PC-9 (cell line): ENCODE measurements around the gene DIP2C. TPM values are rescaled to one million over a fixed set of nuclear protein-coding genes. Genes with fewer than 3 reads are reported as not detected.

Experiments
- BruUV-seq: library from RNA; stranded (reverse); fragments of 400-500 nt; replicated peaks from 2 replicates; lab custom pipeline; 2021; lab: Mats Ljungman, UMichigan
- CTCF ChIA-PET: fragments of 300-600 bp; sonication (Branson Sonifier 250); formaldehyde crosslinking; loops from one replicate; lab custom pipeline; 2022; ENCODE audit warnings: antibody characterized with exemption; lab: Charles Lee
- POLR2A ChIA-PET: fragments of 300-600 bp; sonication (Branson Sonifier 250); formaldehyde crosslinking; loops from one replicate; lab custom pipeline; 2022; ENCODE audit warnings: antibody characterized with exemption; ENCODE audit not compliant: unreplicated experiment; lab: Charles Lee
- DNase-seq, 2 experiments: peaks; one replicate each; pipeline versions ENCODE4 v3.0.0 to v3.0.0-alpha.2; 2015 to 2022; ENCODE audit warnings: mixed read lengths in 1 of 2
- H2AFZ ChIP-seq: fragments of 200-600 bp; sonication (generic); 2 replicates; pipeline ENCODE4 v1.8.1; 2017; ENCODE audit warnings: antibody characterized with exemption
- H3F3A ChIP-seq: fragments of 200-600 bp; sonication (generic); 2 replicates; pipeline ENCODE4 v1.8.1; 2017; ENCODE audit warnings: antibody characterized with exemption, mild to moderate bottlenecking, low read depth; ENCODE audit not compliant: insufficient read depth
- H3K27ac ChIP-seq: fragments of 200-600 bp; sonication (generic); 2 replicates; pipeline ENCODE4 v1.6.1; 2016; ENCODE audit warnings: mixed run types
- H3K27me3 ChIP-seq: fragments of 200-600 bp; sonication (generic); 2 replicates; pipeline ENCODE4 v1.6.1; 2016; ENCODE audit warnings: low read depth, mixed run types; ENCODE audit not compliant: insufficient read depth
- H3K36me3 ChIP-seq: fragments of 200-600 bp; sonication (generic); 2 replicates; pipeline ENCODE4 v1.6.1; 2016; ENCODE audit warnings: low read depth, mixed run types
- H3K4me1 ChIP-seq: fragments of 200-600 bp; sonication (generic); replicated peaks from 2 replicates; pipeline ENCODE4 v1.6.1; 2016; ENCODE audit warnings: mixed run types; ENCODE audit not compliant: insufficient read depth
- H3K4me2 ChIP-seq: fragments of 200-600 bp; sonication (generic); 2 replicates; pipeline ENCODE4 v1.6.1; 2017; ENCODE audit warnings: mixed run types
- H3K4me3 ChIP-seq: fragments of 200-600 bp; sonication (generic); 2 replicates; pipeline ENCODE4 v1.6.1; 2016; ENCODE audit warnings: mixed run types
- H3K79me2 ChIP-seq: fragments of 200-600 bp; sonication (generic); 2 replicates; pipeline ENCODE4 v1.6.1; 2017; ENCODE audit warnings: low read depth, mixed run types
- H3K9me2 ChIP-seq: fragments of 200-600 bp; sonication (generic); 2 replicates; pipeline ENCODE4 v1.8.1; 2017; ENCODE audit warnings: mild to moderate bottlenecking; ENCODE audit not compliant: insufficient read depth
- H3K9me3 ChIP-seq: fragments of 200-600 bp; sonication (generic); 2 replicates; pipeline ENCODE4 v1.8.1; 2016; ENCODE audit warnings: low read depth; ENCODE audit not compliant: insufficient read depth
- H4K20me1 ChIP-seq: fragments of 200-600 bp; sonication (generic); 2 replicates; pipeline ENCODE4 v1.8.1; 2017; ENCODE audit not compliant: insufficient read depth
- CTCF ChIP-seq: fragments of 200-600 bp; sonication (generic); conservative IDR thresholded peaks from 2 replicates; pipeline ENCODE4 v1.6.1; 2017; ENCODE audit warnings: mixed run types, antibody characterized with exemption, mild to moderate bottlenecking, moderate library complexity
- EZH2 ChIP-seq: fragments of 200-600 bp; sonication (generic); IDR thresholded peaks from 2 replicates; pipeline ENCODE4 v1.8.0; 2017; ENCODE audit warnings: antibody characterized with exemption, low read depth
- intact Hi-C: fragments of 100-400 bp; cut with micrococcal nuclease; formaldehyde crosslinking; loops from one replicate; pipeline ENCODE4 v1.10.0; 2022; ENCODE audit not compliant: unreplicated experiment
- total RNA-seq: library from RNA; stranded (reverse); gene quantifications from 2 replicates; pipeline ENCODE4 v1.2.3, GENCODE V29; 2021

DIP2C gene
- total RNA-seq, 1 experiment from 2014 or later: 0.83 TPM

DNA sequence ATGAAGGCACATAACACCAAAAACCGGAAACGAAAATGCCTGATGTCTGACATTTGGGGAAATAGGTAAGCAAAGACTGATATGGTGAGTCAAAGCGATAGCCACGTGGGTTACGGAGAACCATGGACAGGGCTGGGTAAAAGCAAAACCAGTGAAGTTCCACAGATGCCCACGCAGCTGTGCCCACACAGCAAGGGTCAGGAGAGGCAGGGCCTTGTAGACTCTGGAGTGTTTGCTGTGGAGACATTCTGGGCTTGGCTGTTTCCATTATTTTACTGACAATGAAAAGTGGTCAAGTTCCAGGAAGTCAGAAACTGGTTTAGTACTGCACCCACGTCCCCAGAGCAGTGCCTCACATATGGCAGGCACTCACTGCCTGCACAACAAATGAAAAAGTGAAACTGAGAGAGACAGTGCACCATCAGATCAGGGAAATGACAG, 405.5 kb downstream of the DIP2C start:
- ChIA-PET POLR2A (no interaction called here), CTCF (no interaction called here)
- no TSS peak for BruUV-seq
- intact Hi-C loops: no loop called here
- Histone ChIP-seq H3K27me3 (peaks cover 84% of the 10 kb centered on the region), H3K4me2 (no peak overlapping the region), H3F3A (no peaks in the 10 kb centered on the region), H3K36me3 (no peaks in the 10 kb centered on the region), H2AFZ (no peak overlapping the region), H3K79me2 (no peaks in the 10 kb centered on the region), H3K4me1 (no peaks in the 10 kb centered on the region), H3K9me2 (no peaks in the 10 kb centered on the region), H3K27ac (no peak overlapping the region), H3K9me3 (no peaks in the 10 kb centered on the region), H4K20me1 (no peaks in the 10 kb centered on the region), H3K4me3 (no peak overlapping the region)
- TF ChIP-seq EZH2 (no peak), CTCF (no peak)
- no peak for DNase-seq

- POLR2A ChIA-PET: no interaction called here
Observed at GRCh38 chr10:283140-283479, 406.4 kb downstream of the DIP2C start.

GRCh38 chr10:282294-283139, 407.0 kb downstream of the DIP2C start:
- Histone ChIP-seq H4K20me1 (no peaks in the 10 kb centered on the region), H3K27me3 (peaks cover 84% of the 10 kb centered on the region), H3K79me2 (no peaks in the 10 kb centered on the region), H3K4me1 (no peaks in the 10 kb centered on the region), H3K36me3 (no peaks in the 10 kb centered on the region), H3F3A (no peaks in the 10 kb centered on the region), H2AFZ (no peak overlapping the region), H3K9me3 (no peaks in the 10 kb centered on the region), H3K4me2 (no peak overlapping the region), H3K4me3 (no peak overlapping the region), H3K27ac (no peak overlapping the region), H3K9me2 (no peaks in the 10 kb centered on the region)
- DNase-seq: no peak
- TF ChIP-seq CTCF (no peak), EZH2 (no peak)
- POLR2A ChIA-PET: no interaction called here
- no TSS peak for BruUV-seq
- intact Hi-C loops: no loop called here
- CTCF ChIA-PET: no interaction called here

More at GRCh38 chr10:283140-283479, 406.4 kb downstream of the DIP2C start:
- no peaks in the 10 kb centered on the region for H3K9me2 ChIP-seq
- CTCF ChIA-PET: no interaction called here
- no TSS peak for BruUV-seq
- H3K4me3 ChIP-seq: no peak overlapping the region
- H3K4me2 ChIP-seq: no peak overlapping the region
- H3F3A ChIP-seq: no peaks in the 10 kb centered on the region
- H3K79me2 ChIP-seq: no peaks in the 10 kb centered on the region
- TF ChIP-seq CTCF (no peak), EZH2 (no peak)
- no peaks in the 10 kb centered on the region for H3K9me3 ChIP-seq
- intact Hi-C loops: no loop called here
- no peak for DNase-seq
- no peaks in the 10 kb centered on the region for H3K36me3 ChIP-seq
- H3K27ac ChIP-seq: no peak overlapping the region
- H2AFZ ChIP-seq: no peak overlapping the region
- H3K4me1 ChIP-seq: no peaks in the 10 kb centered on the region
- peaks cover 84% of the 10 kb centered on the region for H3K27me3 ChIP-seq
- no peaks in the 10 kb centered on the region for H4K20me1 ChIP-seq
